Lower leg skin (tissue), 3 donors: Measurements from ENCODE around the gene CYP2S1.

Experiments
- CTCF ChIP-seq, 3 donors: fragments of 450-650 bp; IDR thresholded peaks; one replicate each; pipeline ENCODE4 v1.5.1; 2016; ENCODE audit warnings: antibody characterized with exemption in 3 of 3, mild to moderate bottlenecking in 3 of 3, moderate library complexity in 2 of 3
- POLR2A ChIP-seq, 2 donors: fragments of 450-650 bp; IDR thresholded peaks; one replicate each; pipeline ENCODE4 v1.6.1; 2016 to 2017; ENCODE audit warnings: antibody characterized with exemption in 2 of 2, mild to moderate bottlenecking in 1 of 2, moderate library complexity in 1 of 2

- TF ChIP-seq CTCF (IDR thresholded peaks at IDR 0.05) (no peak), POLR2A (IDR thresholded peaks at IDR 0.05) (no peak)
These were observed 43.2 kb upstream of the CYP2S1 start for GRCh38 chr19:41149831-41150230.
